Activated CD4-positive, alpha-beta T cell treated with anti-CD3 and anti-CD28 coated beads, Interleukin-2, amount 50 U/mL, for 4 hours (primary cell): ENCODE data around the gene EIF2S3.
A peak's percentile ranks its signal among the peaks of the same experiment; 100 is the strongest.
"Not testable (repeated sequence)": the region's sequence is repeated elsewhere in the genome, so short reads cannot be mapped to it uniquely, and the experiment has no call there.

Source experiments
- DNase-seq, 2 experiments: peaks; one replicate each; pipeline ENCODE4 v3.0.0-alpha.2; 2020

Gene EIF2S3

GRCh38 chrX:24050522-24051318 is 4.0 kb upstream of the EIF2S3 start:
- DNase-seq, result not testable (repeated sequence)

DNA sequence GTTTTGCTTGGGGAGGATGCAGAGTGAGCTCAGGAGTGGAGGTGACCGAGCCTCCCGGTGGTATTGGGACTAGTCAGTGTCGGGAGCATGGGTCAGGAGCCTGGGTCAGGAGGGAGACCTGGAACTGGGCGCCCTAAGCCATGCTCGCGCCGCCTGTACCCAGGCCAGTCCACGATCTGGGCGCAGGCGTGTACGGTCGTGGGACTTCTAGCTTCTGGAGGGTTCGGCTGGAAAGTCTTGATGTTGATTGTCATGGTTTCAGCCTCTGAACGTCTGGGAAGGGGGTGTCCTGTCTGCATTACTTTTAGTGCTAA is 244 bp downstream of the EIF2S3 start:
- DNase-seq, result no peak

GRCh38 chrX:24063488-24063887 is 8.7 kb downstream of the EIF2S3 start:
- DNase-seq, result no peak

DNA sequence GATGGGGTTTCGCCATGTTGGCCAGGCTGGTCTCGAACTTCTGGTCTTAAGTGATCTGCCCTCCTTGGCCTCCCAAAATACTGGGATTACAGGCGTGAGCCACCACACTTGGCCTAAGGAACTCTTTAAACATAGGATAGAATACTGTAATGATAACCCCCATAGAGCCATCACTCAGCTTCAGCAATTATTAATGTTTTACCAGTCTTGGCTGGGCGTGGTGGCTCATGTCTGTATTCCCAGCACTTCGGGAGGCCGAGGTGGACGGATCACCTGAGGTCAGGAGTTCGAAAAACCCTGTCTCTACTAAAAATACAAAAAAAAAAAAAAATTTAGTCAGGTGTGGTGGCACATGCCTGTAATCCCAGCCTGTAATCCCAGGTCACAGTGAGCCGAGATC is 15.1 kb downstream of the EIF2S3 start:
- no peak for DNase-seq

DNA sequence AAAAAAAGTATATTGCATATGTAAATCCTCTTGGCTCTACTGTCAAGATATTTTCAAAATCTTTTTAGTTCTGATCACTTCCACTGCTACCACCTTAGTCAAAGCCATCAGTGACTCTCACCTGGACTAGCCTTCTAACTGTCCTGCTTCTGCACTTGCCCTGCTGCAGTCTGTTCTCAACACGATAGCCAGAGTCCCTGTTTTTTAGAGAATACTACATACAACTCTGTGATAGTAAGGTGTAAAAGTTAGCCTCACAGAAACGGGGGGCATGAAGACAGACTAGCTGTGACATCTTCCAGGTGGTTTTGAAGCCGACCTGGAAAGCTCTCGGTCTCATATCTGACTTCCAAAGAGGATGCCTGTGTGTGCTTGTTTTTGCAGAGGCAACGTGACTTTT is 24.7 kb downstream of the EIF2S3 start:
- DNase-seq, result no peak

GRCh38 chrX:24080245-24080644 is 25.5 kb downstream of the EIF2S3 start:
- not testable (repeated sequence) for DNase-seq

DNA sequence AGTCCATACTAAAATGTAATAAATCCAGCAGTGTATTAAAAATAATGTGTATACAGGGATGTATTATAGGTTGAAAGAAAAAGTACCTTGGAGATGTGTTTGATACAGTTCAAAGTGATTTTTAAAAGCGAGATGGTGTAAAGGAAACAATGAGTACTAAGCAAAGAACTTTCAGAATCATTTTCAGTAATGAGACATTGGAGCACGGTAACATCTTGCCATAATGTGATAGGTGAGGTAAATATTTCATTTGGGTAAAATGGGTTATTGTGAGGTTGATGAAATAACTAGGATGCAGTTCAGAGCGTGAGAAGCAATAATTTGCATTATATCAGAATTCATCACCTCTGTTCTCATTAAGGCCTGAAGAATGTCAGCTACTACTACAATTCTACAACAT is 25.9 kb downstream of the EIF2S3 start:
- no peak for DNase-seq

- peak; percentile 40 to 44 for DNase-seq
These were observed 27.0 kb downstream of the EIF2S3 start for GRCh38 chrX:24081661-24082154.

GRCh38 chrX:24082447-24082846 is 27.7 kb downstream of the EIF2S3 start:
- DNase-seq, result no peak

- no peak for DNase-seq
These were observed 30.3 kb downstream of the EIF2S3 start for GRCh38 chrX:24085101-24085500.

DNA sequence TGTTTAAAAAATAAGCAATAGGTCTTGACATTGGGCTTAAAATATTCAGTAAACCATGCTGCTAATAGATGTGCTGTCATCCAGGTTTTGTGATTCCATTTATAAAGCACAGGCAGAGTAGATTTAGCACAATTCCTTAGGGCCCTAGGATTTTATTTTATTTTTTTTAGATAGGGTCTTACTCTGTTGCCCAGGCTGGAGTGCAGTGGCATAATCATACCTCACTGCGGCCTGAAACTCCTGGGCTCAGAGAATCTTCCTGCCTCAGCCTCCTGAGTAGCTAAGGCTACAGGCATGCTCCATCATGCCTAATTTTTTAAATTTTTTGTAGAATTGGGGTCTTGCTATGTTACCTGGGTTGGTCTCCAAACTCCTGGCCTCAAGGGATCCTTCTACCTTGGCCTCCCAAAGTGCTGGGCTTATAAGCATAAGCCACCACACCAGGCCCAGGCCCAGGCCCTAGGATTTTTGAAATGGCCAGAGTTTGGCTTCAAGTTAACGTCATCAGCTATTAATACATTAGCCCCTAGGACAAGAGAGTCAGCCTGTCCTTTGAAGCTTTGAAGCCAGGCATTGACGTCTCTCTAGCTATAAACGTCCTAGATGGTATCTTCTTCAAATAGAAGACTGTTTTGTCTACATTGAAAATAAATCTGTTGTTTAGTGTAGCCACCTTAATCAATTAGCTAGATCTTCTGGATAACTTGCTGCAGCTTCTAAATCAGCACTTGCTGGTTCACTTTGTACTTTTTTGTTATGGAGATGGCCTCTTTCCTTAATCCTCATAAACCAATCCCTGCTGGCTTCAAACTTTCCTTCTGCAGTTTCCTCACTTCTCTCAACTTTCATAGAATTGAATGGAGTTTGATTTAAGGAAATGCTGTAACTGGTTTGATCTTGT is 35.8 kb downstream of the EIF2S3 start:
- no peak for DNase-seq

- DNase-seq, result no peak
These were observed 39.0 kb downstream of the EIF2S3 start for GRCh38 chrX:24093746-24094145.

DNA sequence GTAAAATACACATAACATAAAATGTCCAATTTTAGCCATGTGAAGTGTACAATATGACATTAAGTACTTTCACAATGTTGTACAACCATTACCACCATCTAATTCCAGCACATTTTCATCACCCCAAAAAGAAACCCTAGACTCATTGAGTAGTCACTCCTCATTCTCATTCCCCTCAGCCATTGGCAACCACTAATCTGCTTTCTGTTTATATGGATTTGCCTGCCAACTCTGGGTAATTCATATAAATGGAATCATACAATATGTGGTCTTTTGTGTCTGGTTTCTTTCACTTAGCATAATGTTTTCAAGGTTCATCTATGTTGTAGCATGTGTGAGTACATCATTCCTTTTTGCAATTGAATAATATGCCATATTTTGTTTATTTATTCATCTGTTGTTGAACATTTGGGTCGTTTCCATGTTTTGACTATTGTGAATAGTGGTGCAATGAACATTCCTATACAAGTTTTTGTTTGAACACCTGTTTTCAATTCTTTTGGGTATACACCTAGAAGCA is 43.0 kb downstream of the EIF2S3 start:
- DNase-seq, result no peak

DNA sequence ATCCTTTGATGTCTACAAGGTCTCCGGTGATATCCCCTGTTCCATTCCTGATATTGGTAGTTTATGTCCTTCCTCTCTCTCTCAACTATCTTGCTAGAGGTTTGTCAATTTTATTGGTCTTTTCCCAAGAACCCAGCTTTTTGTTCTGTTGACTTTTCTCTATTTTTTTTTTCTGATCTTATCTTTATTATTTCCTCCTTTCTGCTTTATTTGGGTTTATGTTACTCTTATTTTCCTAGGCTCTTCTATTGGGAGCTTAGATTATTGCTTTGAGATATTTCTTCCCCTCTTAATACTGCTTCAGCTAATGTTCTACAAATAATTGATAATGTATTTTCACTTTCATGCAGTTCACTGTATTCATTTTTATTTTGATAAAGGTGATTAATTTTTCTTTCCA is 44.2 kb downstream of the EIF2S3 start:
- DNase-seq, result no peak

DNA sequence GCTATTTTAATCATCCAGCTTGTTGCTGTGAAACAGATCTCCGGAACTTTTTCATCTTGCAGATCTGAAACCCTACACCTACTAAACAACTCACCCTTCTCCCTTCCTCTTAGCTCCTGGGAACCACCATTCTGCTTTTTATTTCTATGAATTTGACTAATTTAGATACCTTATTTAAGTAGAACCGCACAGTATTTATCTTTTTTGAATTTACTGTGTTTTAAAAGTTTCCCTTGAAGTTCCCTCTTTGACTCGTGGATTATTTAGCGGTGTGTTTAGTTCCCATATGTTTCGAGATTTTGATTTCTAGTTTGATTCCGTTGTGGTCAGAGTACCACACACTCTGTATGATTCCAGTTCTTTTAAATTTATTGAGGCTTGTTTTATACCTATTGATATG is 44.6 kb downstream of the EIF2S3 start:
- DNase-seq, result no peak

DNA sequence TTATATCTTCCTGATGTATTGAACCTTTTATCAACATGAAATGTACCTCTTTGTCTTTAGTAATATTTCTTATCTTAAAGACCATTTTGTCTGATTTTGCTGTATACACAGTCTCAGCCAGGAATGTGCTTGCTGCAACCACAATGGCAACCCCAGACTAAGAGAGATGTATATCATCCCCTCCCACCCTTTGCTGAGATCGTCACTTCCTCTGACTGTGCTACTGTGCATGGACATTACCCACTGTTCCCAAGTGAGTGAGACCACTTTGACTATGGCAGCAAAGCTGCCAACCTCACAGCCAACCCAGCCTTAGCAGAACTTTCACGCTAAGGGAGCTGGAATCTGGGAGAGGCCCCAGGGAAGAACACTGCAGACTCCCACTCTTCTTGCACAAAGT is 46.0 kb downstream of the EIF2S3 start:
- no peak for DNase-seq

GRCh38 chrX:24110069-24110468 is 55.3 kb downstream of the EIF2S3 start:
- DNase-seq, result no peak

- DNase-seq, result no peak
These were observed 58.4 kb downstream of the EIF2S3 start for GRCh38 chrX:24113181-24113580.

- no peak for DNase-seq
These were observed 62.5 kb downstream of the EIF2S3 start for GRCh38 chrX:24117258-24117657.

- no peak for DNase-seq
These were observed 69.6 kb downstream of the EIF2S3 start for GRCh38 chrX:24124244-24124799.

DNA sequence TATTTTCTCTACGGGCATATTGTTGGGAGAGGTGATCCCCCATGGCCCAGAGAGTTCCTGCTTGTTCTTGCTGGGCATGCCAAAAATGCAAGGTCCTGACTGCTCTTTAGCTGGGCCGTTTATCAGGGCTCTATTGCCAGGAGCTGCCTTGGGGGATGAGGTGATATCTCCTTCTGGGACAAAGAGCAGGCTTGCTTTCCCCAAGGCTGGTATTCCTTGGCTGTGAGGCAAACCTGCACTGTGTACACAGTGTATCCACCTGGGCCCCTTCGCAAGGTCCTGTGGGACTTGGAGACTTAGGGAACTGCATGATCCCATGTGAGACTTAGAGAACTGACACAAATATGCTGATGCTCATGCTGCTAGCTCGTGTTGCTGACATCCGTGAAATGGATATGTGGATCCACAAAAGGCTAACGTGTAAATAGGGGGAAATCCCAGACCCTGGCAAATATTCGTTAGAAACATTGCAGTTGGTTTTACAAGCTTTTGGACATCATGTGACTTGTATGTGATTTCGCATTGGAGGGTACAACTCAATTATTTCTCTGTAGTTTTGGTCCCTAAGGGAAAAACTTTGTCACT is 70.4 kb downstream of the EIF2S3 start:
- DNase-seq, result no peak
